HG02571 (cell line): Measurements from ENCODE around the gene CWC25.
A peak's percentile ranks its signal among the peaks of the same experiment; 100 is the strongest.
"Not testable (repeated sequence)": the region's sequence is repeated elsewhere in the genome, so short reads cannot be mapped to it uniquely, and the experiment has no call there.

Experiments
- ATAC-seq: cut with Tn5 transposase; IDR thresholded peaks from one replicate; pipeline ENCODE4 v1.9.1; 2021; ENCODE audit warnings: mild to moderate bottlenecking, moderate library complexity; ENCODE audit not compliant: unreplicated experiment

CWC25 gene

DNA sequence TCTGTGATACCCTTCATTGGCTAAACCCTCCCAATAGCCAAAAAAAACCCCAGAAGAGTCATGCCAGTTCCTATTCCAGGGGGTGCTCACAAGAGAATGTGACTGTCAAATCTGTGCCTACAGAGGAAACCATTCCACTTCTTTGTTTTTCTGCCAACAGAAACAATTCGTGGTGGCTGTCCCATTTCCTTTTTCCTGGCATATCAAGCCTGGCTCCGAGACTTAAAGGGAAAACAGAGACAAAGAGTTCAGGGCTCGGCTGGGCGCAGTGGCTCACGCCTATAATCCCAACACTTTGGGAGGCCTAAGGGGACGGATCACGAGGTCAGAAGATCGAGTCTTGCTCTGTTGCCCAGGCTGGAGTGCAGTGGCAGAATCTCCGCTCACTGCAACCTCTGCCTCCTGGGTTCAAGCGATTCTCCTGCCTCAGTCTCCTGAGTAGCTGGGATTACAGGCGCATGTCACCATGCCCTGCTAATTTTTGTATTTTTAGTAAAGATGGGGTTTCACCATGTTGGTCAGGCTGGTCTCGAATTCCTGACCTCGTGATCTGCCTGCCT, 34.9 kb downstream of the CWC25 start:
- ATAC-seq, result not testable (repeated sequence)

DNA sequence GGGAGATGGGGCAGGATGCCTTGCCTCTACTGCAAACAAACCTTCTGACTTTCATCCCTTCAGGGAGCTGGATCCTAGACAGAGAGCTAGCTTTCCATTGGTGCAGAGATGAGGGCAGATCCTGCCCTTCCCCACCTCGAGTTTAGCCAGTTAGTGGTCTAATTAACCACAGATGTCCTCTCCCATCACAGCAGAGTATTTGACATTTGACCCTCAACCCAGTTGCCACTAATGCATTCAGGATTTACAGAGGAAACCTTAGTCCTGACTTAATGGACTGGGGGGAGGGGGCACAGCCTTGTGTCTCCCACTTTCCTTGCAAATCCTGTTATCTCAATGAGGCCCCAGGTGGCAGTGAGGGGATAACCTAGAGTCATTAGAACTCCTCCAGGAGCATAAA, 35.9 kb downstream of the CWC25 start:
- no peak for ATAC-seq

DNA sequence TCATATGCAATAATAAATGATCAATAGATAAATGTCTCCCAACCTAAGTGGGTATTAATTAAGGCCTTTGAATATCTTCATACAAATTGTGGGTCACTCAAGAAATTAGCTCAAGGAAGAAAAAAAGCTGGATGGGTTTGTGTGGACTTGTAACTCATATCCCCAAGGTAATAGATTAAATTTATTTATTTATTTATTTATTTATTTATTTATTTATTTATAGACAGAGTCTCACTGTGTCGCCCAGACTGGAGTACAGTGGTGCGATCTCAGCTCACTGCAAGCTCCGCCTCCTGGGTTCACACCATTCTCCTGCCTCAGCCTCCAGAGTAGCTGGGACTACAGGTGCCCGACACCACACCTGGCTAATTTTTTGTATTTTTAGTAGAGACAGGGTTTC, 37.1 kb downstream of the CWC25 start:
- ATAC-seq, result not testable (repeated sequence)

DNA sequence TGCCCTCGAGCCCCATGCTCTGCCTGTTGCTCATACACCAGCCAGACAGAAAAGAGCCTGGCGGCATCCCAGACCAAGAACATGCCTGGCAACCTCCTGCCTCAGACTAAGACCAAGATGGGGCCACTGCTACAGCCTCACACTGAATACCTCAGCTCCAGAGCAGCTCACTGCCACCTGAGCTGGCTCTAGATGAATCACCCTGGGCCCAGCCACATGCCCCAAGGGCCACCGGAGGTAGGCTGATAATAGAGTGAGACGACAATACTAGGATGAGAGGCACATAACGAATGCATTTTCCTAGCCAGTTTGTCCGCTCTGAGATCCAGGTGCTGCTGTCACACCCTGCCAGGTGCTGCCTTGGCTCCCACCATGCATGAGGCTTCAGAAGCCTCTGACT, 38.7 kb downstream of the CWC25 start:
- ATAC-seq, result no peak

DNA sequence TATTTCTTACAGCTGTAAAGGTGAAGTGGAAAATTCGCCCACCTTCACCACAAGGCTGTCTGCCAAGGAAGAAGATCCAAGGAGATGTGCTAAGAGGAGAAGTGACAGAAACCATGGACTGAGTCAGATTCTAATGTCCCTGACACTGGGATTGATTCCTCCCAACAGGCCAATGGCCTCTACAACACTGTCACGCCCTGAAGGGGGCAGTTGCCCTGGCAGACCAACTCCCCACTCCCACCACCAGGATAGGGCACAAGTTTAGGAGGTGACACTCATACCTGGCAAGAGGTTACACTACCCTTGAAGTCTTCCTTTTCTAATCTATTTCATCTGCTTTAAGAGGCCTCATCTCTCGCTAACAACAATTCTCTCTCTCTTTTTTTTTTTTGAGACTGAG, 41.9 kb downstream of the CWC25 start:
- no peak for ATAC-seq

DNA sequence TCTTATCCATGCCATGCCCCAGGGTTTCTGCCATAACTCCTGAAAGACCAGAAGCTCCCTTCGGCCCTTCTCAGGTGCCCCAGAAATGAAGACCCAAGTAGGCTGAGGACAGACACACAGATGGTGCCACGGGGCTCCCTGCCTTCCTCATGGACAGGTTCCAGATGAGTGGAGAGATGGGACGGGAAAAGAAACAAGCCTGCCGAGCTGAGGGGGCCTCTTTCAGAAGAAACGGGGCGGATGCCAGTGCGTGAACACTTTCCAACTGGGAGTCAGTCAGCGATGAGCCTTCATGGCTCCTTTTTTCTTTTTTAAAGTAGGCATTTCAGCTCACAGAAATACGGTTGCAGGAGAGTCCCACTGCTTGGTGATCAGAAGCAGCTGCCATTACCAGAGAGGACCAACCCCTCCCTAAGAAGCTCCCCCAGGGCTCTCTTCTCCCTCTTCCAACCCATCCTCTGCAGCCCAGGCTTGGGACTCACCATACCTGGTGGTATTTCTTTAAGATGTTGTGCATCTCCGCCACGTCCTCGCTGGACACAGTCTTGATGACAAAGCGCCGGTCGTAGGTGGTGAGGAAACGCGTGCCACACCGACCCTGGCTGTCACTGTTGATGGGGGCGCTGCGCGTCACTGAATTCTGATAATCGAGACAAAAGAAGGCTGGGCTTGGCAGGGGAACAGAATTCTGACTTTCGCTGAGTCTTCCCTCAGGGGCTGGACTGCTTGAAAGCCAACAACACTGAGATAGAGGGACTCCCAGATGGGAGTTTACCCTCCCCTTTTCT, 45.0 kb downstream of the CWC25 start:
- no peak for ATAC-seq

DNA sequence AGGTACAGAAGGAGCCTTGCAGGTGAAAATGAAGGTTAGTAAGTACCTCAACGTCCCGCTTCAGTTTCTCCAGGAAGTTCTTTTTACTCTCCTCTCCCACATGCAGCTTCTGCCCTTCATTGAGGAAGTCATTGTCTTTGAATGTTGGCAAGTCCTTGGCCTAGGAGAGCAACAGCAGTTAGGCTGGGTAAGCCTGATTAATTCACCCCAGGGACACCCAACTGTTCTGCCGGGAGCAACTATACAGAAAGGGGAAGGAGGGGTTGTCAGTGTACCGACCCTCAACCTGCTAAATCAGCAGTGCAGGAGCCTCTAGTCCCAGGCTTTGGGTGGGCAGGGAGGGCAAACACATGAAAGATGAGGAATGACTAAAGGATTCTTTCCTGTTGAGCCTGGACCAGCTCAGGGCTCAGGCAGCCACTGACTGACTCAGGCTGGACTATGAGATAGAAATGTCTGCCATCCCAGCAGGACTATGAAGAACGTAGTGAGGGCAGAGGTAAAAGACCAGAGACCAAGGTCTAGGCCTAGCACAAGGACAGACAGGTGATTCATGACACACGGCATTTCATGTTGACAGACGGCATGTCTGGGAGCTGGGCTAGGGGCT, 47.4 kb downstream of the CWC25 start:
- no peak for ATAC-seq

DNA sequence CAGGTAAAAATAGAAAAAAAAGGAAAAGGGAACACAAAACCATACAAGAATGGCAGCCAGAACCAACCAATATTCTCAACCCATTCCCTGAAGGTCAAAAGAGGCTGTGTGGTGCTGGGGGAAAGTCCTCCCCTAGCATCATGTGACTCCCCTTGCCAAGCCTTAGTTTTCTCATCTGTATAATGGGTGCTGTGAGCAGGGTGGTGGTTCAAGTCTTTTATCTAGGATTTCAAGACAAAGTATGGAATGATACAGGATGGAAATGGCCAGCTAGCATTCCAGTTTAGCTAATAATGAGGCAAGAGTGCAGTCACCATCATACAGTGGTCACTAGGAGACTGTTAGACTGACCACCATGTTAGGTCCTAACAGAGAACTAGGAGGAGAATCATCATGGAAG, 51.9 kb downstream of the CWC25 start:
- ATAC-seq, result no peak

DNA sequence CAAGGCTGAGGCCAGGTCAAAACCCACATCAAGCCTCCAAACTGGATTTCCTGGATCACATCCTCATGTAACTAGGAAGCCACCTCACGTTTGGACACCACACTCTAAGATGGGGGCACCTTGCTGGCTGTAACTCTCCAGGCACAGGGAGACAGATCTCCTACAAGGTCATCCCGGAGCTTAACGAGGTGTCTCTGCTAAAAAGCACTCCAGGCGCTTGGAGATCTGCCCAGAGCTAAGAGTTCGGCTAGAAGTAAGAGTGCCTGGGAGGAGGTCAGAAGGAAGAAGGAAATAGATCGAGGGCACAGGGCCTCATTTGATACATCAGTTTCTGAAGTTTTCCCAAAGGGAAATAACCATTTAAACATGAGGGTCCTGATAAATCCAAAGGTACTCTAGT, 56.7 kb downstream of the CWC25 start:
- no peak for ATAC-seq

DNA sequence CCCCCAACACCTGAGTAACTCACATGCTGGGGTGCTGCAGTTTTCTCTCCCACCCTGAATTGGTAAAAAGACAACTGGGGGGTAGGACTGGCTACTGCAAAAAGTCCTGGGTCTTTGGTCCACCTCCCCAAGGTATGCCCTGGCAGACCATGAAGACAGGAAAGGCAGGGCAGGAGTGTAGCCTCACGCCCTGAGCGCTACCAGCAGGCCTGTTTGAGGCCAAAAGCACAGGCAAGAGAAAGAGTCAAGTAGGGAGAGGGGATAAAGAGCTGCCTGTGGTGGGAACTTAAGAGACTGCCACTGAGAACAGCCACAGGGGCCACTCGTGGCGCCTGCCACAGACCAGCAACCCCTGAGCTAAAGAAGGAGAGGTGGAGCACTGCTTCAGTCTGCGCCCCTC, 58.8 kb downstream of the CWC25 start:
- ATAC-seq, result no peak

DNA sequence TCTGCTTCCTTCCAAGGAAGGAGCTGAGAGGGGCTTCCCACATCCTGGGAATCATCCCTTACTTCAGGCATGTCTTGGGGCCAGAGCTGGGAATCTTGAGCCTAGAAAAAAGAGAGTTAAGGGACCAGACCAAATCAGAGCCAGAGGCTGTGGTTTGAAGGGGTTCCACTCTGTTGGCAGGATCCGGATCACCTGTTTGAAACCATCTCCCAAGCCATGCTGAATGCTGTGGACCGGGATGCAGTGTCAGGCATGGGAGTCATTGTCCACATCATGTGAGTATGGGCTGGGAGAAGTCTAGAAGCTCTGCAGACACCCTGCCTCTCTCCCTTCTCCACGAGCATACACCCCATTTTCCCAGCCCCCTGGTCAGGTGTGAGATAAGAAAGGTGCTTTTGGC, 62.9 kb downstream of the CWC25 start:
- no peak for ATAC-seq

DNA sequence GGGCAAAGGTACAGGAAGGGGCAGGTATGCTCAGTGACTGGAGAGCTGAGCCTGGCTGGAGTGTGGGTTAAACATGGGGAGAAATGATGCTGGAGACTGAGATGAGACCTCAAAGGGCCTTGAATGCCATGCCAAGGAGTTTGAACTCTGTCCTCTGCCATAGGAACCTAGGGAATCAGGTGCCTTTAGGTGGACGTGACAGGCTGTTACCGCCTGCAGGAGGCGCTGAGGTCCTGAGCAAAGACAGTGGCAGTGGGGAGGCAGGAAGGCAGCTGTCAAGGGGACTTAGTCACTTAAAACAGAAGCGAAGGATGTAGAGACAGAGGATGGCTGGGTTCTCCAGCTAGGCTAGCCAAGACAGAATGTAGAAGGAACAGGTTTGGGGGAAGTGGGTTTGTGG, 63.5 kb downstream of the CWC25 start:
- ATAC-seq, result no peak

DNA sequence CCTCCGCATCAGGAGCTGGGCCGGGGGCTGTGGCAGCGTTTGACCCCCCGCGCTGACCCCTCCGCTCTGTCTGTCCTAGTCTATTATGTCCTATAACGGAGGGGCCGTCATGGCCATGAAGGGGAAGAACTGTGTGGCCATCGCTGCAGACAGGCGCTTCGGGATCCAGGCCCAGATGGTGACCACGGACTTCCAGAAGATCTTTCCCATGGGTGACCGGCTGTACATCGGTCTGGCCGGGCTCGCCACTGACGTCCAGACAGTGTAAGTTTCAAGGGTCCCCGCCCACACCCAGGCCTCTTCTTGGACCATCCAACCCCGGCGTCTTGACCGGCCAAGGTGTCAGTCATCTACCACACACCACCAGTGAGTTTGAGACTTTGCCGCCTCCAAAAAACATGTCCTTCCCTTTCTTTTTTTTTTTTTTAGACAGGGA, 72.0 kb downstream of the CWC25 start:
- ATAC-seq, result no peak

DNA sequence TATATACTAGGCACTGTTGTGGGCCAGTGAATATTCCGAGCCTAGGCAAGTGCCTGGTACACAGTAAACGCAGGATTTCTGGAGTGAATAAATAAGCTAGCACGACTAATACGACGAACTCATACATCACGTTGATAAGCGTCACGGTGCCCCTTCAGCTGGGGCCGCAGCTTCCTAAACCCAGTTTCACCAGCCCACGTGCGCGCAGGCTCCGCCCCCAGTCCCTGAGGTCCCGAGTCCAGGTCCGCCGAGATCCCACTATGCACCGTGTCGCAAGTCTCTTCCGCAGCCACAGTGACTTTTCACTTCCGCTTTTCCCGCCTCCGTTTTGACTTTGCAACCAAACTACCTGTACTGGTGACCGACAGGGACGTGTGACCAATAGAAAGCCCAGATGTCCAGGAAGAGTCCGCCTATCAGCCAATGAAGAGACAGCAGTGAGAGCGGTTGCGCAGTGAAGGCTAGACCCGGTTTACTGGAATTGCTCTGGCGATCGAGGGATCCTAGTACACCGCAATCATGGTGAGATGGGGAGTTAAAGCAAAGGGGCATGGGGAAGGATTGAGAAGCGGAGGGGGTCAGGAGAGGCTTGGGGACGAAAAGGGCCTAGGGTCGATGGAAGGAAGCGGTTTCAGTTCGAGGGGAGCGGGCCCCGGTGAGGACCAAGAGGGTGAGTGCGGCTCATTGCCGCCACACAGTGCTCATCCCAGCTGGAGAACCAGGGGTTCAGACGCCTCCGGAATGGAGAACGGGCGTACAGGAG, 72.6 kb downstream of the CWC25 start, which contains the start of gene PSMB3:
Gene PSMB3, plus strand, starts transcription at position 434 of the 763 bp plus-strand sequence. Its CDS starts 86 bp downstream, at position 520.
- ATAC-seq, result peak; percentile 86

DNA sequence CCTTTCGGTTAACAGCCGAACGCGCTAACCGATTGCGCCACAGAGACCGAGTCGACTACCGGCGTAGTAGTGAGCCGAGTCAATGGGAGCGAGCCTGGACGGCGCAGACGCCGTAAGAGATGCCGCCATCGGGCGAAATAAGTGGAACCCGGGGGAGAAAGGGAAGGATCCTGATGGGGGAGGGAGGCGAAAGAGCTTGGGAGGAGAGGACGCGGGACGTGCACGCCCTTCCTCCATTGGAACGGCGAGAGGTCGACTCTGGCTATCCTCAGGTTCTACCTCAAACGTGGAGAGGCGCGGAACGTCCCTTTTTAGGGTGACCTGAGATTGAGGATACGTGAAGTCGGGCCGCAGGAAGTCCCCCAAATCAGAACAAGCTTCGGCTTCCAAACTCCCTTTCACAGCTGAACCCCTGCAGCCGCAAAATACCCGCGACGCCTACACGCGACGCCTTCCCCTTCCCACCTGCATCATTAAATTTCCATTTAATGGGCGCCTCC, 73.3 kb downstream of the CWC25 start:
- ATAC-seq, result peak; percentile 15

DNA sequence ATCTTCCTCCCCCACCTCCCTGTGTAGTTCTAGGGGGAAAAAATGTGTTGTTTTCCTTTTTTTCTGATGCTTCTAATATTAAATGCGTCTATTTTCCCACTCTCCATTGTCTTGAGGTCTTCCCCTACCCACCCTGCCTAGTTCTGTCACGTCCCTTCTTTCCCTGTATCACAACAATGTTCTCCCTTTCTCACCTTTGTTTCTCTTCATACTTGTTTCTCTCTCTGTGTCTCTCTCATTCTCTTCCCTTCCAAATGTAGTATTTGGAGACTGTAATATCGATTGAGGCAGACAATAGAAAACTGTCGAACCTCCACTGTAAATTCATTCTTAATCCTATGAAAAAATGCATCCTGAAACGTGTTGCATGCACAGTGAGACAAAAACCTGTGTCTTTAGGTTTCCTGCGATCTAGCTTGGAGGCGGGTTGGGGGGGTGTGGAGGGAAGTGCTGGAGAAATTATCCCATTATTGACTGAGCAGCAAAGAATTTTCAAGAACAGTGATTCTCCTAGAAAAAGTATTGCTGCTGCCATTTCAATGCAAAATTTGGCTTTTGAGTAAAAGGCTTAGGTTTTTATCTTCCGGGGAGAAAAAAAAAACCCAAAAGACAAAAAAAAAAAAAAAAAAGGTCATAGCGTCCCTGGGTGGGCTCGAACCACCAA, 73.8 kb downstream of the CWC25 start:
- no peak for ATAC-seq
